Activated T-cell treated with anti-CD3 and anti-CD28 coated beads, Interleukin-2, amount 50 U/mL, for 72 hours (primary cell): ENCODE data around the gene RPUSD2. TPM values are rescaled to one million over a fixed set of nuclear protein-coding genes. Genes with fewer than 3 reads are reported as not detected.
"Not testable (repeated sequence)": the region's sequence is repeated elsewhere in the genome, so short reads cannot be mapped to it uniquely, and the experiment has no call there.

Source experiments
- ATAC-seq, 2 donors: fragments of 150-1000 bp; cut with Tn5 transposase; replicated peaks in 1 of 2; 2 replicates each; pipeline ENCODE4 v1.10.0; 2021; ENCODE audit warnings: moderate library complexity in 2 of 2, mild to moderate bottlenecking in 1 of 2
- DNase-seq, 2 donors: peaks; one replicate each; pipeline ENCODE4 v3.0.0; 2021 to 2022; ENCODE audit warnings: mixed read lengths in 1 of 2
- H3K27ac Mint-ChIP-seq: one replicate; pipeline ENCODE4 v1.8.0; 2022; ENCODE audit warnings: mild to moderate bottlenecking, moderate library complexity, mixed read lengths
- H3K27me3 Mint-ChIP-seq: one replicate; pipeline ENCODE4 v1.8.0; 2022; ENCODE audit warnings: low read depth, mixed read lengths
- H3K36me3 Mint-ChIP-seq, 2 donors: one replicate each; pipeline ENCODE4 v1.8.0; 2022; ENCODE audit warnings: mixed read lengths in 2 of 2, mild to moderate bottlenecking in 1 of 2; ENCODE audit not compliant: insufficient read depth in 2 of 2
- H3K4me1 Mint-ChIP-seq: one replicate; pipeline ENCODE4 v1.8.0; 2022; ENCODE audit warnings: low read depth, mixed read lengths
- H3K4me3 Mint-ChIP-seq, 2 donors: one replicate each; pipeline ENCODE4 v1.8.0; 2022; ENCODE audit warnings: mild to moderate bottlenecking in 2 of 2, mixed read lengths in 2 of 2, moderate library complexity in 2 of 2
- H3K9me3 Mint-ChIP-seq, 2 donors: one replicate each; pipeline ENCODE4 v1.8.0; 2022; ENCODE audit warnings: mixed read lengths in 2 of 2
- total RNA-seq, 2 donors: library from RNA; stranded (reverse); gene quantifications; one replicate each; pipeline ENCODE4 v1.2.3, GENCODE V29; 2022

RPUSD2 gene
- total RNA-seq, 2 donors from 2014 or later, result 11.3 to 12.9 TPM

DNA sequence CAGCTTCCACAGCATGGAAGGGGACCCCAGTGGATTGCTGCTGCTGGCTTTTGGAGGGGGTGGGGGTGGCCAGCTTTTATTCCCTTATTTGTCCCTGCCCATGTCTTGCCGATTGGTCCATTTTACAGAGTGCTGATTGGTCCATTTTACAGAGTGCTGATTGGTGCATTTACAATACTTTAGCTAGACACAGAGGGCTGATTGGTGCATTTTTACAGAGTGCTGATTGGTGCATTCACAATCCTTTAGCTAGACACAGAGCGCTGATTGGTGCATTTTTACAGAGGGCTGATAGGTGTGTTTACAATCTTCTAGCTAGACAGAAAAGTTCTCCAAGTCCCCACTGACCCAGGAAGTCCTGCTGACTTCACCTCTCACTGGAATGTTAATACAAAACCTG is 12.7 kb downstream of the RPUSD2 start:
- H3K4me1 Mint-ChIP-seq, H3K9me3 Mint-ChIP-seq, H3K4me3 Mint-ChIP-seq, H3K27me3 Mint-ChIP-seq, H3K27ac Mint-ChIP-seq, ATAC-seq, H3K36me3 Mint-ChIP-seq, DNase-seq: not testable (repeated sequence)

DNA sequence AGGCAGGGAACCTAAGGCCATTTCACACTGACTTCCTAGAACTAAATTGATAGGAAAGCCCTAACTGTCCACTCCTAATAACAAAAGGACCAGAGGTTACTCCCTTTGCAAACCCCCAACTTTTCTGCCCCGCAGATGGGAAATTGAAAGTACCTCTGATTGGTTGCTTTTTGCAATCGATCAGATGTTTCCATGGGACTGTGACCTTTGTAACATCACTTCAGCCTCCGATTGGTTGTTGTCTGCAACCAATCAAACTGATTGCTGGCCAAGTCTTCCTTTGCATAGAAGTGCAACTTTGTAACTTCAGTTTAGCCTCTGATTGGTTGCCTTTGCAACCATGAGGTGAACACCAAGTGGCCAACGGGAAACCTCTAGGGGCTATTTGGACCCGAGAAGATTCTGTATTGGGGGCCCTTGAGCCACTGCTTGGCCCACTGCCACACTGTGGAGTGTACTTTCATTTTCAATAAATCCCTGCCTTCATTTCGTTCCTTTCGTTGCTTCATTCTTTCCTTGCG is 13.7 kb downstream of the RPUSD2 start:
- no peak for DNase-seq
- H3K4me1 Mint-ChIP-seq, result no peaks in the 10 kb centered on the region
- H3K36me3 Mint-ChIP-seq, result no peaks in the 10 kb centered on the region
- ATAC-seq, result peak in 1 of 2 donors; percentile 58
- no peaks in the 10 kb centered on the region for H3K27me3 Mint-ChIP-seq
- H3K27ac Mint-ChIP-seq, result no peak overlapping the region
- peak overlapping the region in 1 of 2 donors; percentile 52 for H3K4me3 Mint-ChIP-seq
- H3K9me3 Mint-ChIP-seq, result peaks cover 0 to 4% of the 10 kb centered on the region in 2 donors

DNA sequence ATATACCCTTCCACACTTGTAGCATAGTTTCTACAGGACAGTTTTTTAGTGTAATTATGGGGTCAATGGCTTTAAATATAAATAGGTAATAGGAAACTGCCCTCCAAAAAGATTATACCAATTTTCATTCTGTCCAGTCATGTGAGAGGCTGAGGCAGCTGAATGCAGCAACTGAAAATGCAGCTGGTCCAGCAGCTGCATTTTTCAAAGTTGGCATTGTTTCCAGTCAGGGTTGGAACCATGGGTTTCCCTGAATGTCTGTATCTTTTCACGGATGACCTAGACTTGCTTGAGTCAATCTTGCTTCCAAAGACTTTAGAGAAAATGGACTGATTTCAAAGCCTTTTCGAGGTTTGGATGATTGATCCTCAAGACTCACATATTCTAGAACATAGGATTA is 15.1 kb downstream of the RPUSD2 start:
- Mint-ChIP-seq H3K4me1 (no peaks in the 10 kb centered on the region), H3K36me3 (no peaks in the 10 kb centered on the region), H3K4me3 (no peak overlapping the region), H3K27me3 (no peaks in the 10 kb centered on the region), H3K9me3 (peaks cover 0 to 4% of the 10 kb centered on the region in 2 donors), H3K27ac (no peak overlapping the region)
- no peak for ATAC-seq
- DNase-seq, result no peak

DNA sequence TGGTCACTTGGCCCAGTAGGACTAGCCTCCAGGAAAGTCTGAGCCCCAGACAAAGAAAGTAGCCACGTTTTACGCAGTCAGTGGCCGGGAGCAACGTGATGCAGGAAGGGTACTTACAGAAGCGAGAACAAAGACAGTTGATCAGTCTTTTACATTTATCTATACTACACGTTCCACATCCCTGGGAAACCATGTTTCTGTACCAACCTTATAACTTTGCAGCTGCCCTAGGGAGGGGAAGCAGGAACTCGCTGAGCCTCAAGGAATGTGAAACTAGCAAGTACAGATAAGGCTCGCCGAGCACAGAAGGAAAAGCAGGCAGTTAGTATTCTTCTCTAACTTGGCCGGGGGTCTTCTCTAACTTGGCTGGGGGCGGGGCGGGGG is 21.6 kb downstream of the RPUSD2 start:
- Mint-ChIP-seq H3K4me1 (peaks cover 27% of the 10 kb centered on the region), H3K9me3 (no peaks in the 10 kb centered on the region), H3K4me3 (peak overlapping the region; percentile 79 to 95), H3K36me3 (peaks cover 1 to 3% of the 10 kb centered on the region in 2 donors), H3K27me3 (peaks cover 7% of the 10 kb centered on the region), H3K27ac (no peak overlapping the region)
- DNase-seq (no peak), ATAC-seq (no peak)

DNA sequence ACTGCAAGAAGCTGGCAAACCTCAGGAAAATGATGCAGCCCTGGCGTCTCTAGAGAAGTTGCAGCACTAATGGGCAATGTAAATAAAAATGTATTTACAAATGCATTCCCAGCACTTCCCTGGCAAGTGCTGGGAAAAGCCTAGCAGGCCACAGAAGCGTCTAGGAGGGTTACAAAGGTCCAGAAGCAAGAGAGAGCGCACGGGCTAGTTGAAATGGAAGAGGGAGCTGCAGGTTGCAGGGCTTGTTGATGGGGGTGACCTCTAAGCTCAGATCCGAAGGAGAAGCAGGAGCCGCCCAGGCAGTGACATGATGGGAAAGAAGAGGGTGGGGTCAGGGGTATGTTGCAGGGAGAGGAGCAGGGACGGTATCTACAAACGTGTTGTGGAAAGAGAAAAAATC is 22.3 kb downstream of the RPUSD2 start:
- Mint-ChIP-seq H3K4me3 (peak overlapping the region in 1 of 2 donors; percentile 44), H3K27me3 (peaks cover 7% of the 10 kb centered on the region), H3K9me3 (no peaks in the 10 kb centered on the region), H3K36me3 (peaks cover 1 to 3% of the 10 kb centered on the region in 2 donors), H3K27ac (no peak overlapping the region), H3K4me1 (peaks cover 27% of the 10 kb centered on the region)
- no peak for ATAC-seq
- DNase-seq, result no peak

DNA sequence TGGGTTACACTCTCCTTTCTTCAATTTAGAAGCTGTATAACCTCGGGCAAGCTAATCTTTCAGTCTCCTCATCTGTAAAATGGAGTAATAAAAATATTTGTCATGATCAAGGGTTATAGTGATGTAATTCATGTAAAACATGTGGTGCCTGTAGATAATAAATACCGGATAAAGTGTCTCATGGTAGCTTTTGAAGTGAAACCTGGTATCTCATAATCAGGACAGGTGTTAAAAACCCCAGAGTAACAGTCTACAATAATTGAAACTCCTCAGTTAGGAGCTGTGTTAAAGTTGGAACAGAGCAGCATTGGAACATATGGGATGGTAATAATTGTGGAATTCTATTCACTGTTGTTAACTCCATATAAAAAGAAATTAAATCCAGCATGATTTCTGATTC is 24.1 kb downstream of the RPUSD2 start:
- peak overlapping the region; percentile 98 for H3K27ac Mint-ChIP-seq
- no peaks in the 10 kb centered on the region for H3K9me3 Mint-ChIP-seq
- peaks cover 27% of the 10 kb centered on the region for H3K4me1 Mint-ChIP-seq
- H3K27me3 Mint-ChIP-seq, result peaks cover 7% of the 10 kb centered on the region
- DNase-seq (no peak), ATAC-seq (no peak)
- peaks cover 1 to 3% of the 10 kb centered on the region in 2 donors for H3K36me3 Mint-ChIP-seq
- H3K4me3 Mint-ChIP-seq, result peak overlapping the region; percentile 29 to 85

DNA sequence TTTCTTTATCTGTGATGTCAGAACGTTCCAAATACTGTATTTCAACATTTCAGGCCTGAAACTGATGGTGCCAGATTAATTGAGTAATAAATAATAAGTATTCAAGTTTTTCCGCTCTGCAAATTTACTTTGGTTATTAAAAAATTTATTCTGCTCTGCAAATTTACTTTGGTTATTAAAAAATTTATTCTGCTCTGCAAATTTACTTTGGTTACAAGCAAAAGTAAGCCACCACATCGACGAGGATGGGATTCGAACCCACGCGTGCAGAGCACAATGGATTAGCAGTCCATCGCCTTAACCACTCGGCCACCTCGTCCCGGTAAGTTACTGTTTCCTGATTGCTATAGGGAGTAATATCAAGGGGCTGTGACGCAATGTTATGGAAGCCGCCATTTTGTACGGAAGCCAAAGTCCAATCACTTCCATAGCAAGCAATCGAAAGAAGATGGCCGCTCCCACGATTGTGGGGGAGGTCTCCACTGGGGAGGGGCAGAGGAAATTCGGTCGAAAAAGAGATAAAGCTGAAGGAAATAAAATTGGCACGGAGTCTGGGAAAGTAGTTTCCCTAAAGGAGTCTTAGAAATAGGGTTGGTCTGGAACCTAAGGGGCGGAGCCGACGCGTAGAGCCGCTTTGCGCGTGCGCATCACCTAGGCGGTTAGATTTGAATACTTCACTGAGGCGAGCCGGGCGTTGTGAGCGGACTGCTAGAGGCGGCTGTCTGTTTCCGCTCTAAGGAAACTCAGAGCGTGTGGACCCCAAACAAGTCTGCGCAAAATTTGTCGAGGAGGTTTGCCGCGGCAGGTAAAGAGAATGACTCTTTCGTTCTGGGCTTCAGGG is 24.7 kb downstream of the RPUSD2 start, which contains the start of gene KNL1:
Gene KNL1, plus strand, starts transcription at position 662 of the 841 bp plus-strand sequence. CDS start 8,683 bp downstream, outside the sequence.
- Mint-ChIP-seq H3K9me3 (no peaks in the 10 kb centered on the region), H3K36me3 (peaks cover 1 to 3% of the 10 kb centered on the region in 2 donors), H3K4me3 (peak within 1 kb of the TSS; percentile 85 to 90), H3K27me3 (peaks cover 7% of the 10 kb centered on the region), H3K4me1 (peaks cover 27% of the 10 kb centered on the region), H3K27ac (peak within 1 kb of the TSS; percentile 98)
- DNase-seq (peak; percentile 90 to 91), ATAC-seq (peak; percentile 86)

DNA sequence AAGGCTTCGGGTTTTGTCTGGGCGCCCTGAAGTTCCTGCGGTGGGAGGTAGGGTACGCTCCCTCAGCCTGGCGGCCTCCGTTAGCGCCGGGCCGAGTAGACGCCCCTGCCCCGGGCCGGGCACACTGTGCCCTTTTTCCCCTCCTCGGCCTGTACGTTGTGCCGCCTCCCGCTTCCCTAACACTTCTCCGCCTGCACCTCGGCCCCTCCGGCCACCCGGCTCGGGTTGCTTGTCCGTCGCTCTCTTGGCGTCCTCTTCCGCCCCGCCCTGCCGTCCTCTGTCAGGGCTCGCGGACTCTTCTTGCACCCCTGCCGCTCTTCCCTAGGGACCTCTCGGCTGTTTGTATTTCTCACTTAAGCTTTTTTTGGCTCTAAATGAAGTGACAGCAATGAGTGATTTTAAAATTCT is 25.3 kb downstream of the RPUSD2 start:
- Mint-ChIP-seq H3K9me3 (no peaks in the 10 kb centered on the region), H3K27me3 (peaks cover 7% of the 10 kb centered on the region), H3K4me3 (peak overlapping the region; percentile 85 to 90)

DNA sequence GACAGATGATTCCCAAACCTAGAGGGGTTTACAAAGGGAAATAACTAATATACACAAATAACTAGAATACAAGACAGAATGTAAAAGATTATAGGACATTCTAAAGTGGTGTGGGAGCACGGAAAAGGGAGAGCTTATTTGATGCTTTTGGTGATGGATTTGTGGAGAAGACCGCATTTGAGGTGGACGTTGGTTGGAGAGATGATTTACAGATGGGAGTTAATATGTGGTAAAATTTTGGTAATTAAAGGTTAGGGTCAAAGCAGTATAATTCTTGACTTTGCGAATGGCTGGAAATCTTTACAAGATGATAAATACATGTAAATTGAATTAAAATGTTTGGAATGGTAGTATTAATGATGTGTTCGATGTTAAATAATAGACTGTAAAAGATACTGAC is 26.1 kb downstream of the RPUSD2 start:
- Mint-ChIP-seq H3K4me3 (peak overlapping the region; percentile 85 to 90), H3K4me1 (peaks cover 26% of the 10 kb centered on the region), H3K27me3 (peaks cover 7% of the 10 kb centered on the region), H3K9me3 (no peaks in the 10 kb centered on the region), H3K27ac (peak overlapping the region; percentile 24), H3K36me3 (peaks cover 1 to 3% of the 10 kb centered on the region in 2 donors)
- ATAC-seq (no peak), DNase-seq (no peak)

More for the DNA sequence above, 25.3 kb downstream of the RPUSD2 start:
- Mint-ChIP-seq H3K27ac (peak overlapping the region; percentile 24), H3K36me3 (peaks cover 1 to 3% of the 10 kb centered on the region in 2 donors), H3K4me1 (peaks cover 27% of the 10 kb centered on the region)
- DNase-seq (peak in 1 of 2 donors; percentile 61), ATAC-seq (peak; percentile 64 to 70)

DNA sequence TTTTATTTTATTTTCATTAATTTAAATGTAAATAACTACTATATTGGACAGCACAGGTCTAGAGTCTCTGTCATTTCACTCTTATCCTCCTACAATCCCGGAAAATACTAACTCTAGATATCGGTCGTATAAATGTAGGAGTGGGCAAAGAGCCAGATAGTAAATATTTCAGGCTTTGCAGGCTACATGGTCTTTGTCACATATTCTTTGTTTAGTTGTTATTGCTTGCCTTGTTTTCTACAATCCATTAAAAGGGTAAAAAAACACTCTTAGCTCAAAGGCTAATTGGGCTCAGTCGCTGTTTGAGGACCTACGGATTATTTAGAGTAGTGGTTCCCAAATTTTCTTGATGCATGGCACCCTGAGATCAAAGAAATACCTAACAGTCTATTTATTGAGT is 26.7 kb downstream of the RPUSD2 start:
- ATAC-seq, result no peak
- no peak for DNase-seq
- Mint-ChIP-seq H3K36me3 (peaks cover 1 to 3% of the 10 kb centered on the region in 2 donors), H3K4me3 (peak overlapping the region in 1 of 2 donors; percentile 10), H3K27me3 (peaks cover 7% of the 10 kb centered on the region), H3K27ac (no peak overlapping the region), H3K4me1 (peaks cover 22% of the 10 kb centered on the region), H3K9me3 (no peaks in the 10 kb centered on the region)

DNA sequence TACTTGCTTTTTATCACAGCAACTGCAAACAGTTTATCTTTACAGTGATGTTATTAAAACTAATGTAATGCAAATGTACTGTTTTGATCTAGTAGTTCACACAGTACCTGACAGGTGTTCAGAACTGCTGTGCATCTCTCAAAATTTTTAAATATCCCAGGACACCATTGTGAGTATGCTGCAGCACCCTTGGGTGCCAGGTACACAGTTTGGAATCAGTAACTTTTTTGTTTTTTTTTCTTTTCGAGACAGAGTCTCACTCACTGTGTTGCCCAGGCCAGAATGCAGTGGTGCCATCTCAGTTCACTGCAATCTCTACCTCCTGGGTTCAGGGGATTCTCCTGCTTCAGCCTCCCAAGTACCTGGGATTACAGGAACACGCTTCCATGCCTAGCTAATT is 27.9 kb downstream of the RPUSD2 start:
- H3K27ac Mint-ChIP-seq, result no peak overlapping the region
- peaks cover 22% of the 10 kb centered on the region for H3K4me1 Mint-ChIP-seq
- no peak for ATAC-seq
- no peak overlapping the region for H3K4me3 Mint-ChIP-seq
- peaks cover 1 to 3% of the 10 kb centered on the region in 2 donors for H3K36me3 Mint-ChIP-seq
- no peaks in the 10 kb centered on the region for H3K9me3 Mint-ChIP-seq
- peaks cover 7% of the 10 kb centered on the region for H3K27me3 Mint-ChIP-seq
- DNase-seq, result no peak

DNA sequence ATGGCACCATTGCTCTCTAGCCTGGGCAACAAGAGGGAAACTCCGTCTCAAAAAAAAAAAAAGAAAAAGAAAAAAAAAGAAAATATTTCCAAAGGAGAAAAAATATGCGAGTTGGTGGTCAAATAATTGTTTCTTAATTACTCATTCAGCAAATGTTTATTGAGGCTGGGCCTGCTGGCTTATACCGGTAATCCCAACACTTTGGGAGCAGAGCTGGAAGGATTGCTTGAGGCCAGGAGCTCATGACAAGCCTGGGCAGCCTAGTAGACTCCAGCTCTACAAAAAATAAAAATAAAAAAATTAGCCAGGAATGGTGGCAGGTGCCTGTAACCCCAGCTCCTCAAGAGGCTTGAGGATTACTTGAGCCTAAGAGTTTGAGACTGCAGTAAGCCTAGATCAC is 29.0 kb downstream of the RPUSD2 start:
- ATAC-seq (no peak), DNase-seq (no peak)
- Mint-ChIP-seq H3K27ac (no peak overlapping the region), H3K4me3 (no peak overlapping the region), H3K4me1 (peaks cover 14% of the 10 kb centered on the region), H3K9me3 (no peaks in the 10 kb centered on the region), H3K36me3 (peaks cover 3% of the 10 kb centered on the region in 2 donors), H3K27me3 (peaks cover 7% of the 10 kb centered on the region)

DNA sequence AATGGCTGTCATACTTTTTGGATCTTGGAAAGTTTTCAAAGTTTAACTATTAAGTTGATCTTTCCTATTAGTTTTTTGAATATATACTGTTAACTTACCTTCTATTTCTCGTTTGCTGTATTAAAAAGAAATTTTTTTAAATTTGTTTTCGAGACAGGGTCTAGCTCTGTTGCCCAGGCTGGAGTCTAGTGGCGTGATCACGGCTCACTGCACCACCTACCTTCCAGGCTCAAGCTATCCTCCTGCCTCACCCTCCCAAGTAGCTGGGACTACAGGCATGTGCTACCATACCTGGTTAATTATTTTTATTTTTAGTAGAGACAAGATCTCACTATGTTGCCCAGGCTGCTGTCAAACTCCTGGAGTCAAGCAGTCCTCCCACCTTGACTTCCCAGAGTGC is 29.6 kb downstream of the RPUSD2 start:
- DNase-seq, result no peak
- Mint-ChIP-seq H3K9me3 (no peaks in the 10 kb centered on the region), H3K4me3 (no peak overlapping the region), H3K27ac (no peak overlapping the region), H3K27me3 (peaks cover 7% of the 10 kb centered on the region), H3K36me3 (peaks cover 2 to 3% of the 10 kb centered on the region in 2 donors), H3K4me1 (peaks cover 9% of the 10 kb centered on the region)
- no peak for ATAC-seq
